Ishikawa (cell line): ENCODE results near the gene NRCAM.

Source experiments
- CEBPB ChIP-seq: IDR thresholded peaks from 2 replicates; pipeline ENCODE4 v1.6.1; 2012
- CREB1 ChIP-seq: IDR thresholded peaks from 2 replicates; pipeline ENCODE4 v1.6.1; 2012; ENCODE audit warnings: low read depth
- EGR1 ChIP-seq: IDR thresholded peaks from 2 replicates; pipeline ENCODE4 v1.6.1; 2012
- EP300 ChIP-seq: IDR thresholded peaks from 2 replicates; pipeline ENCODE4 v1.6.1; 2012; ENCODE audit warnings: borderline replicate concordance
- FOXM1 ChIP-seq: IDR thresholded peaks from 2 replicates; pipeline ENCODE4 v1.6.1; 2012; ENCODE audit warnings: low read depth, borderline replicate concordance
- NFIC ChIP-seq: IDR thresholded peaks from 2 replicates; pipeline ENCODE4 v1.6.1; 2012
- RAD21 ChIP-seq: IDR thresholded peaks from 2 replicates; pipeline ENCODE4 v1.6.1; 2012; ENCODE audit warnings: low read depth
- REST ChIP-seq: IDR thresholded peaks from 2 replicates; pipeline ENCODE4 v1.6.1; 2012; ENCODE audit warnings: low read depth, mild to moderate bottlenecking
- TAF1 ChIP-seq: IDR thresholded peaks from 2 replicates; pipeline ENCODE4 v1.6.1; 2012; ENCODE audit warnings: low read depth, mild to moderate bottlenecking
- TCF12 ChIP-seq: IDR thresholded peaks from 2 replicates; pipeline ENCODE4 v1.6.1; 2012; ENCODE audit warnings: low read depth
- TEAD4 ChIP-seq: IDR thresholded peaks from 2 replicates; pipeline ENCODE4 v1.6.1; 2012
- YY1 ChIP-seq: IDR thresholded peaks from 2 replicates; pipeline ENCODE4 v1.6.1; 2012; ENCODE audit warnings: low read depth
- ZBTB7A ChIP-seq: IDR thresholded peaks from 2 replicates; pipeline ENCODE4 v1.6.1; 2012; ENCODE audit warnings: low read depth
- TF ChIP-seq, protein P1 (sequence below): IDR thresholded peaks from 2 replicates; pipeline ENCODE4 v1.6.1; 2012
- TF ChIP-seq, protein P2 (sequence below): IDR thresholded peaks from 2 replicates; pipeline ENCODE4 v1.6.1; 2012

Gene NRCAM

GRCh38 chr7:108129018-108129965, 326.9 kb downstream of the NRCAM start:
- no peak for TF ChIP-seq CREB1
- TF ChIP-seq, protein P1, sequence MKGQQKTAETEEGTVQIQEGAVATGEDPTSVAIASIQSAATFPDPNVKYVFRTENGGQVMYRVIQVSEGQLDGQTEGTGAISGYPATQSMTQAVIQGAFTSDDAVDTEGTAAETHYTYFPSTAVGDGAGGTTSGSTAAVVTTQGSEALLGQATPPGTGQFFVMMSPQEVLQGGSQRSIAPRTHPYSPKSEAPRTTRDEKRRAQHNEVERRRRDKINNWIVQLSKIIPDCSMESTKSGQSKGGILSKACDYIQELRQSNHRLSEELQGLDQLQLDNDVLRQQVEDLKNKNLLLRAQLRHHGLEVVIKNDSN = no peak
- no peak for TF ChIP-seq EGR1
- no peak for TF ChIP-seq FOXM1
- no peak for TF ChIP-seq TEAD4
- TF ChIP-seq REST = no peak
- no peak for TF ChIP-seq YY1
- TF ChIP-seq, protein P2, sequence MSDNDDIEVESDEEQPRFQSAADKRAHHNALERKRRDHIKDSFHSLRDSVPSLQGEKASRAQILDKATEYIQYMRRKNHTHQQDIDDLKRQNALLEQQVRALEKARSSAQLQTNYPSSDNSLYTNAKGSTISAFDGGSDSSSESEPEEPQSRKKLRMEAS = no peak
- no peak for TF ChIP-seq ZBTB7A
- TF ChIP-seq TCF12 = no peak

GRCh38 chr7:108128514-108128913, 327.7 kb downstream of the NRCAM start:
- TF ChIP-seq RAD21 (no peak), FOXM1 (no peak), CEBPB (no peak), EGR1 (no peak), NFIC (no peak), TEAD4 (no peak), EP300 (no peak), REST (no peak), TAF1 (no peak), CREB1 (no peak), ZBTB7A (no peak), YY1 (no peak), TCF12 (no peak)
- TF ChIP-seq, protein P1 = no peak
- TF ChIP-seq, protein P2 = no peak

DNA sequence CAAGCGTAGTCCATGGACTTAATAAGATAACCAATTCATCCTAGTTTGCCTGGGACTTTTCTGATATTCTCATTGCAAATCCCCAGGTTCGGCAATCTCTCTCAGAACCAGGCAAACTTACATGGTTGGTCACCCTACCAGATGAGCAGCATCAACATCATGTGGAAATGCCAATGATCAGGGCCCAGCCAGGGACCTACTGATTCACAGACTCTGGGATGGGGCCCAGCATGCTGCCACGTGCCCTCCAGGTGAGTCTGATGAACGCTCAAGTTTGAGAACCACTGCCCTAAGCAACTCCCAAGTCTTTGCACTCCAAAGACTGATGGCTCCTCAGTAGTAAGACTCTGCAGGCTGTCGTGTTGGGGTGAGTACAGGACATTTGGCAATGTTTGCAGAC, 328.8 kb downstream of the NRCAM start:
- TF ChIP-seq NFIC (no peak), YY1 (no peak), TEAD4 (no peak), CREB1 (no peak), TAF1 (no peak), RAD21 (no peak), FOXM1 (no peak), CEBPB (no peak), REST (no peak), EP300 (no peak), ZBTB7A (no peak), TCF12 (no peak), EGR1 (no peak)
- TF ChIP-seq, protein P2 = no peak
- TF ChIP-seq, protein P1 = no peak

- no peak for TF ChIP-seq EP300
- no peak for TF ChIP-seq TCF12
- TF ChIP-seq, protein P1 = no peak
- TF ChIP-seq ZBTB7A = no peak
- TF ChIP-seq TAF1 = no peak
- no peak for TF ChIP-seq FOXM1
These were observed 331.4 kb downstream of the NRCAM start for GRCh38 chr7:108124820-108125219.
